RPMI8226 (cell line): ENCODE results near the gene NMUR1.

ENCODE experiments used
- DNase-seq: peaks from one replicate; pipeline ENCODE4 v3.0.0-alpha.2; 2015

The NMUR1 gene

GRCh38 chr2:231552752-231553151 lies 22.5 kb upstream of the NMUR1 start:
- no peak for DNase-seq

GRCh38 chr2:231549446-231550239 lies 19.4 kb upstream of the NMUR1 start:
- DNase-seq = no peak

DNA sequence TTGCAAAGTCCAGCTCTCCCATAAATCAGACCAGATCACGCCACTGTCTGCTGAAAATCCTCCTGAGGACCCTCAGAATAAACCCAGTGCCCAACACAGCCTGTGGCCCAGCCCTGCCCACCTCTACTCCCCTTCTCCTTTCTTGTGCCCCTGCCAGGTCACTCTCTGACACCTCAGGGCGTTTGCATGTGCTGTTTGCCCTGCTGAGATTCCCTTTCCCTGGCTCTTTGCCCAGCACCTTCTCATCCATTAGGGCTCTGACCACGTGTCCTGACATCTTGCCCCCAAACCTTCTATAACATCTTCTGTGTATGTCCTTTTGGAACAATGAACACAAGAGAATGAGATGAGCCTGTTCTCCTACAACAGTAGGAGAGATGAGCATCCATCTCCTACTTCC lies 18.5 kb upstream of the NMUR1 start:
- no peak for DNase-seq

DNA sequence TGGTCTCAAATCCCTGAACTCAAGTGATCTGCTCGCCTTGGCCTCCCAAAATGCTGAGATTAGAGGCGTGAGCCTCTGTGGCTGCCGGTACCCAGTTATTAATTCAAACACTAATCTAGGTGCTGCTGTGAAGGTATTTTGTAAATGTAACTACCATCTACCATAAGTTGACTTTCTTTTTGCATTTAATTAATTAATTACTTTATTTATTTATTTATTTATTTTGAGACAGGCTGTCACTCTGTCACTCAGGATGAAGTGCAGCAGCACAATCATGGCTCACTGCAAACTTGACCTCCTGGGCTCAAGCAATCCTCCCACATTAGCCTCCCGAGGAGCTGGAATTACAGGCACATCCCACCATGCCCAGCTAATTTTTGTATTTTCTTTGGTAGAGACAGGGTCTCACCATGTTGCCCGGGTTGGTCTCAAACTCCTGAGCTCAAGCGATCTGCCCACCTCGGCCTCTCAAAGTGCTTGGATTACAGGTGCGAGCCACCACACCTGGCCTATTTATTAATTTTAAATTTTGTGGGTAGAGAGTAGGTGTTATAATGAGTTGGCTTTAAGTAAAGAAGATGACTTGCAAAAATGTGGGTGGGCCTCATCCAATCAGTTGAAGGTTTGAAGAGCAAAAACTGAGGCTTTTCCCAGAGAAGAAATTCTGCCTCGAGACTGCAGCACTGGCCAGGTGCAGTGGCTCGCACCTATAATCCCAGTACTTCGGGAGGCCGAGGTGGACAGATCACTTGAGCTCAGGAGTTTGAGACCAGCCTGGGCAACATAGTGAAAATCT lies 17.3 kb upstream of the NMUR1 start:
- DNase-seq = no peak

DNA sequence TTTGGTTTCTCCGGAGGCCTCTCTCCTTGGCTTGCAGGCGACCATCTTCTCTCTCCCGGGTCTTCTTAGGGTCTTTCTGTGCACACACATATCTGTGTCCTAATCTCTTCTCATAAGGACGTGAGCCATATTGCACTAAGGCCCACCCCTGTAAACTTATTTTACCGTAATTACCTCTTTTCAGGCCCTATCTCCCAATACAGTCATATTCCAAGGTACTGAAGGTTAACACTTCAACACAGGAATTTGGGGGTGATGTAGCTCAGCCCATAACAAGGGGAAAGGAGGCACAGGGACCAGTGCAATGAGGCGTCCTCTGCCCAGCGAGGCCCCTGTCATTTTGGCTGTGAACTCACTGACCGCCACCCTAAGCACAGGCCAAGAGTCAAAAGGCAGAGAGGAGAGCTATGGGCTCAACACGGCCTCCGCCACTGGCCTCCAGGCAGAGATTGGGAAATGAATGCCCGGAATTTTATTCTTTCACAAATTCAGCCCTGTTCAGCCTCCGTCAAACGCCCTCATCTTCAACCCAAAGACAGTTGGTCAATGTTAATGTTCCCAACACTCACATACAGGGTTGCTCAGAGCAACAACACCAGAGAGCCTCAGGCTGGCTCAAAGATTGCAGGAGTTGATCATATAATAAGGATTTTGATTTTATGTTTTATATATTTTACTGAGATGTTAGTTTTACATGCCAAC lies 15.9 kb upstream of the NMUR1 start:
- DNase-seq = no peak

GRCh38 chr2:231545105-231545902 lies 15.1 kb upstream of the NMUR1 start:
- peak; percentile 46 for DNase-seq

- DNase-seq = no peak
Observed at GRCh38 chr2:231542136-231542535, 11.9 kb upstream of the NMUR1 start.

- peak; percentile 24 for DNase-seq
Observed at GRCh38 chr2:231541645-231542044, 11.4 kb upstream of the NMUR1 start.

DNA sequence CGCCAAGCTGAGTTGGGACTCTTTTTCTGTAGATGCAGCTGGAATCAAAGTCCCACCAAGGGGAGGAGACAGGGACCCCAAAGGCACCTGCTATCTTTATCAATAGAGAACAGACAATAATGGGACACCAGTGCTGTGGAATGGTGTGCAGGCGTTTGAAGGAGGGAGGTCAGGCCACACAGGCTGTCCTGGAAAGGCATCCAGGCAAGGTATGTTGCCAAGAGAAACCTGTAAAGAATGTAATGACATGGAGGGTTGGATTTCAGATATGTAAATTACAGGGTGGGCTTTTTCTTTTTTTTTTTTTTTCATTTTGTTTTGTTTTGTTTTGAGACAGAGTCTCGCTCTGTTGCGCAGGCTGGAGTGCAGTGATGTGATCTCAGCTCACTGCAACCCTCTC lies 9.7 kb upstream of the NMUR1 start:
- no peak for DNase-seq

GRCh38 chr2:231535961-231536360 lies 5.7 kb upstream of the NMUR1 start:
- no peak for DNase-seq

GRCh38 chr2:231533777-231534125 lies 3.5 kb upstream of the NMUR1 start:
- DNase-seq = no peak

- DNase-seq = no peak
Observed at GRCh38 chr2:231533086-231533776, 3.0 kb upstream of the NMUR1 start.

DNA sequence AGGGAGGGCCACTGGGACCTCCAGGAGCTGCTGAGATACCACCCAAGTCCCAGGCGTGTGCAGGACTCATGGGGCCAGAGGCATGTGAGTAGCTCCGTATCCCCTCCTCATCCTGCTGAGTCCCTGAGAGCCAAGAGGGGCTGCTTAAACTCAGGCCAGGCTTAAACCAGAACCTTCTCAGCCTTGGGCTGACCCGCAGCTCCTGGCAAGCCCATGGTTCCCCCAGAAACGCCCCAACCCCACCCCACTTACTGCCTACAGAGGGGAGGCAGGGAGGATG lies 2.5 kb upstream of the NMUR1 start:
- DNase-seq = no peak

- no peak for DNase-seq
Observed at GRCh38 chr2:231531883-231532755, 1.9 kb upstream of the NMUR1 start.

DNA sequence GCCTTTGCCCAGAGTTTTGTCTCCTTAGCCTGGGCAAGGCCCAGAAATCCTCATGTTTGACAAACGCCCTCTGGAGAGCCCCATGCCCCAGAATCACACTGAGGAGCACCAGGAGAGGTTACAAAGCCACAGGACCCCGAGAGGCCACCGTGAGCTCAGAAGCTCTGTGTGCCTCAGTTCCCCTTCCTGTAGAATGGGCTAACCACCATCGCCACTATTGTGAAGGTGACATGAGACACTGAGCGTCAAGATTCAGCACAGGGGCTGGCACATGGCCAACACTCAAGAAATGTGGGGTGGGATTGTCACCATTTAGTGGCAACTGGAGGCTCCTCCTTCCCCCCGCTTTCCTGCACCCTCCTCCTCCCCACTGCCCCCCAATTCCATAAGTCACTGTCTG lies 1.2 kb upstream of the NMUR1 start:
- no peak for DNase-seq

- DNase-seq = no peak
Observed at GRCh38 chr2:231528636-231529030, 1.6 kb downstream of the NMUR1 start.

- DNase-seq = no peak
Observed at GRCh38 chr2:231527955-231528635, 2.1 kb downstream of the NMUR1 start.

GRCh38 chr2:231527091-231527395 lies 3.2 kb downstream of the NMUR1 start:
- DNase-seq = no peak

DNA sequence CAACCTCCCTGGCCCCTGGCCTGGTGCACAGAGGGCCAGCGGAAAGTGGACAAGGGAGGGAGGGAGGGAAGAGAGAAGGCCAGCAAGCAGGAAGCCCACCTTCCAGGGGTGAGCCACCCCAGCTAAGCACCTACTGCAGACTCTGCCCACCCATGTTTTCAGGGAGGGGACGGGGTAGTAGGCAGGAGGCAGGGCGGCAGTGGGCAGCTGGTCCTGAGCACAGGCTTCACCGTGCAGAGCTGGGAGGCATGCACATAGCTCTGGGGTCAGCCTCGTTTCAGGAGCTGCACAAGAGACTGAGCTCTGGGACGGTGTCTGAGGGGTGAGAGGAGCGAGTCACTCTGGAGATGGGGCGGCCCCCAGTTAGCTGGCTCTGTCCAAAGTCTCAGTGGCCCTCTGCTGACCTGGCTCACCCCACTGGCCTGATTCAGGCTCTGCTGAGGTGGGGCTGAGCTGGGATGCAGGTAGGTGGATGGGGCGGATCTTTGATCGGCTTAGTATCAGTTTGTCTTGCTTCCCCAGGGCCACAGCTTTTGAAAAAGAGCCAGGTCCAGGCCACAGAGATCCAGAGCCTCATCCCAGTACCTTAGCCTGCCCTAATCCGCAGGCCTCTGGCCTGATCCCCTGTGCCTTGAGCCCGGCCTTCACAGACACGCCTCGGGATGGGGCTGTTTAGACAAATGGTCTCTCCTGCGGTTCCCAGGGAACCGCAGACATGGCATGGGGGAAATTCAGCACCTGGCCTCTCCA lies 3.7 kb downstream of the NMUR1 start:
- DNase-seq = no peak
